Smooth muscle cell (in vitro differentiated cells): Measurements from ENCODE around the gene MAB21L3. TPM values are rescaled to one million over a fixed set of nuclear protein-coding genes. Genes with fewer than 3 reads are reported as not detected.

Experiments used
- DNase-seq: peaks from one replicate; lab custom pipeline; 2025; ENCODE audit not compliant: unreplicated experiment; lab: John Stamatoyannopoulos, UW
- H2AFZ ChIP-seq: fragments of 200-600 bp; sonication (generic); 2 replicates; pipeline ENCODE4 v1.6.0; 2016; ENCODE audit warnings: antibody characterized with exemption, low read depth, mild to moderate bottlenecking
- H3F3A ChIP-seq: fragments of 200-600 bp; sonication (generic); 2 replicates; pipeline ENCODE4 v1.6.0; 2017; ENCODE audit warnings: antibody characterized with exemption, low read depth
- H3K27ac ChIP-seq: fragments of 200-600 bp; sonication (generic); 2 replicates; pipeline ENCODE4 v1.5.1; 2016; ENCODE audit warnings: low read depth, mild to moderate bottlenecking
- H3K27me3 ChIP-seq: fragments of 200-600 bp; sonication (generic); 2 replicates; pipeline ENCODE4 v1.6.1; 2016; ENCODE audit warnings: low read depth, mild to moderate bottlenecking
- H3K36me3 ChIP-seq: fragments of 200-600 bp; sonication (generic); 2 replicates; pipeline ENCODE4 v1.5.1; 2016; ENCODE audit warnings: low read depth
- H3K4me1 ChIP-seq: fragments of 200-600 bp; sonication (generic); 2 replicates; pipeline ENCODE4 v1.5.1; 2016; ENCODE audit warnings: low read depth
- H3K4me2 ChIP-seq: fragments of 200-600 bp; sonication (generic); 2 replicates; pipeline ENCODE4 v1.6.0; 2016; ENCODE audit warnings: mild to moderate bottlenecking
- H3K4me3 ChIP-seq: fragments of 200-600 bp; sonication (generic); 2 replicates; pipeline ENCODE4 v1.5.1; 2016; ENCODE audit warnings: mild to moderate bottlenecking
- H3K79me2 ChIP-seq: fragments of 200-600 bp; sonication (generic); 2 replicates; pipeline ENCODE4 v1.6.0; 2016; ENCODE audit warnings: low read depth, mild to moderate bottlenecking
- H3K9ac ChIP-seq: fragments of 200-600 bp; sonication (generic); 2 replicates; pipeline ENCODE4 v1.6.0; 2016; ENCODE audit warnings: low read depth
- H3K9me3 ChIP-seq: fragments of 200-600 bp; sonication (generic); replicated peaks from 2 replicates; pipeline ENCODE4 v1.5.1; 2016; ENCODE audit warnings: low read depth
- H4K20me1 ChIP-seq: fragments of 200-600 bp; sonication (generic); 2 replicates; pipeline ENCODE4 v1.6.0; 2016; ENCODE audit warnings: low read depth
- CTCF ChIP-seq: fragments of 200-600 bp; sonication (generic); IDR thresholded peaks from 2 replicates; pipeline ENCODE4 v1.5.1; 2017; ENCODE audit warnings: borderline replicate concordance, mild to moderate bottlenecking, antibody characterized with exemption; ENCODE audit not compliant: insufficient read depth, poor library complexity, severe bottlenecking
- WGBS: methylation state at CpG from one replicate; pipeline ENCODE4 v1.1.7; 2016; ENCODE audit warnings: low lambda C conversion rate; 5-methylcytosine and 5-hydroxymethylcytosine counted together
- polyA plus RNA-seq: library from polyadenylated mRNA; unstranded; fragments of >200 nt; fragmentation: Nextera tagmentation; extraction: Ambion mirVana; gene quantifications from 2 replicates; pipeline ENCODE4 v1.2.1, GENCODE V29; 2016
- total RNA-seq: library from RNA; depleted of rRNA; stranded (reverse); fragments of >200 nt; gene quantifications from 2 replicates; pipeline ENCODE4 v1.2.3, GENCODE V29; 2014

Gene MAB21L3
- total and polyA plus RNA-seq, 2 experiments from 2014 or later = 0.13 to 0.26 TPM

DNA sequence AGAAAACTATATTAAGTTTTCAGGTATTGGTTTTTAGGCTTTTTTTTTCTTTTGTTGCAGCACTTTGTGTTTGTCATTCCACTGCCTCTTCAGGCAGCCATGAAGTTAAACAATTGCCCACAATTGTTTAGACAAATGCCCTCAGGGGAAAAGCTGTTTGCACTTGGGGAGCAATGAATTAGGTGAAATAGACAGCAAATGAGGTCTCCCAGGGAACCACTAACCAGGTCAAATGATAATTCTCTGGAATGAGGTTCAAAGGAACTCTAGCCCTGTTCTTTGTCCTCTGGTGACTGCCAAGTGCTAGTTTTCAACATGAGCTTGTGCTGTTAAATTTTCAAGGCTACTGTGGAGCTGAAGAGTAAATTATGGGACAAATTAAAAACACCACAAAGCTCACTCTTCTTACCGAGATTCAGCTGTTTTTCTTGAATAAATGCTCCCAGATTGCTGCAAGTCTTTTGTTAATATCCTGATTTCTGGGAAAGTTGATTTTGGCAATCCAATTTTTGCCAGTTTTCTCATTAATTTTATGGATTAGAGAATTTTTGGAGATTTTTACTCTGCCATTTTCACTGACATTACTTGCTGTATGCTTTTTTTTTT, 15.1 kb upstream of the MAB21L3 start:
- Histone ChIP-seq H4K20me1 (no peaks in the 10 kb centered on the region), H3K79me2 (no peaks in the 10 kb centered on the region), H3K27me3 (no peaks in the 10 kb centered on the region), H3K27ac (no peak overlapping the region), H3K36me3 (no peaks in the 10 kb centered on the region), H2AFZ (no peak overlapping the region), H3K4me3 (no peak overlapping the region), H3K9me3 (peaks cover 10% of the 10 kb centered on the region), H3F3A (no peaks in the 10 kb centered on the region), H3K4me1 (no peaks in the 10 kb centered on the region), H3K9ac (no peak overlapping the region), H3K4me2 (no peak overlapping the region)
- 80% methylated on average over 1 of the region's 1 CpG for WGBS
- no peak for TF ChIP-seq CTCF
- no peak for DNase-seq

GRCh38 chr1:116097626-116098025, 13.6 kb upstream of the MAB21L3 start:
- Histone ChIP-seq H3F3A (no peaks in the 10 kb centered on the region), H3K27me3 (no peaks in the 10 kb centered on the region), H3K9me3 (peaks cover 10% of the 10 kb centered on the region), H3K4me1 (no peaks in the 10 kb centered on the region), H3K27ac (no peak overlapping the region), H4K20me1 (no peaks in the 10 kb centered on the region), H3K36me3 (no peaks in the 10 kb centered on the region), H3K79me2 (no peaks in the 10 kb centered on the region), H2AFZ (no peak overlapping the region), H3K4me3 (no peak overlapping the region), H3K4me2 (no peak overlapping the region), H3K9ac (no peak overlapping the region)
- no peak for TF ChIP-seq CTCF
- DNase-seq = no peak
- 96% methylated on average over 1 of the region's 1 CpG for WGBS

DNA sequence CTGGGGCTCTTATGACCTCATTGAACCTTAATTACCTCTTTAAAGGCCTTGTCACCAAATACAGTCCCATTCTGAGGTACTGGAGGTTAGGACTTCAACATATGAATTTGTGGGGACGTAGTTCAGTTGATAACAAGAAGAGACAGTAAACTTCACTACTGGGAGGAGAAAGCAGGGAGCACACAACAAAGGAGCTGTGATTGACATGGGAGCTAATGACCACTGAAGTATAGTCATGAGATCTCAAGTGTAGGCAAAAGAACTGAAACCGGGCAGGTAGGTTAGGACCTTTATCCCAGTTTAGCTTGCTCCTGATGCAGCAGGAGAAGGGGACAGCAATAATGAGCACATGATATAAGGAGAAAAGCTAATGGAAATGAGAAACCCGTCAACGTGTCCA, 11.8 kb upstream of the MAB21L3 start:
- Histone ChIP-seq H3K9me3 (peaks cover 10% of the 10 kb centered on the region), H3K27ac (no peak overlapping the region), H3F3A (no peaks in the 10 kb centered on the region), H3K27me3 (no peaks in the 10 kb centered on the region), H3K79me2 (no peaks in the 10 kb centered on the region), H2AFZ (no peak overlapping the region), H3K9ac (no peak overlapping the region), H3K4me1 (no peaks in the 10 kb centered on the region), H4K20me1 (no peaks in the 10 kb centered on the region), H3K4me2 (no peak overlapping the region), H3K36me3 (no peaks in the 10 kb centered on the region), H3K4me3 (no peak overlapping the region)
- TF ChIP-seq CTCF = no peak
- WGBS = 96% methylated on average over 4 of the region's 4 CpGs
- DNase-seq = no peak

DNA sequence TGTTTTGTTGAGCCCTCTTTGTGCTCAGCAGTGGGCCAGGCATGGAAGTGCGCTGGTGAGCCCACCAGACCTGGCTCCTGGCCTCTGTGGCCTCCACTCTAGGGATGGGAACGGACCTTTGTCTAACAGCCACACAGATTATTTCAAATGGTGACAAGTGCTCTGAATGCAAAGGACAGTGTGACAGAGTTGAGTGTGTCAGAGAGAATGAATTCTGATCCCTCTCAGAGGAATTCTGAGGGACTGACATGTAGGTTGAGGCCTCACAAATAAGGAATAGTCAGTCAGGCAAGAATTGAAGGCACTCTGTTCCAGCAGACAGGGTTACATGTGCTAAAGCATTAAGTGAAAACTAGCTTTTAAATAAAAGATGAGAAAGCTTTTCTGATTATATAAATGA, 11.3 kb upstream of the MAB21L3 start:
- H4K20me1 ChIP-seq = no peaks in the 10 kb centered on the region
- no peak for TF ChIP-seq CTCF
- no peaks in the 10 kb centered on the region for H3K79me2 ChIP-seq
- H3K27ac ChIP-seq = no peak overlapping the region
- H3K4me3 ChIP-seq = no peak overlapping the region
- H3F3A ChIP-seq = no peaks in the 10 kb centered on the region
- H3K9me3 ChIP-seq = peaks cover 10% of the 10 kb centered on the region
- no peak overlapping the region for H3K9ac ChIP-seq
- 97% methylated on average over 2 of the region's 2 CpGs for WGBS
- no peak overlapping the region for H3K4me2 ChIP-seq
- H3K4me1 ChIP-seq = no peaks in the 10 kb centered on the region
- DNase-seq = no peak
- no peak overlapping the region for H2AFZ ChIP-seq
- H3K36me3 ChIP-seq = no peaks in the 10 kb centered on the region
- no peaks in the 10 kb centered on the region for H3K27me3 ChIP-seq
